ENCODE results near the gene PLA2G2F.

PLA2G2F gene

GRCh38 chr1:20192871-20193411 lies 53.8 kb downstream of the PLA2G2F start:
- no peak for DNase-seq

DNA sequence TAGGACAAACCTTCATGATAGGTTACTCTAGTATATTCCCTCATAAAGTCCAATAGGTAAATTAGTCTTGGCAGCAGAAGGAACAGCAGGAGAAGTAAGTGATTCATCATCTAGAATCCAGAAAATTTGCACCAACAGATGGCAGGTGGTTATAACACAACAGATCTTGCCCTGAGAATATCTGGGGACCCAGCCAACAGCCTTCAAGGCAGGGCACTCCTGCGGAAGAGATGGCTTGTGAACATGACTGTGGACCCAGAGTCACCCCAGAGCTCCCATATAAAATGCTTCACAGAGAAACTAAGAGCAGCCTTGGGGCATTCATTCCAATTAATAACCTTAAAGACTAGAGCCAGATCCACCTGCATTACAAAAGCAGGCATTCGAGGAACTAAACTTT lies 55.1 kb downstream of the PLA2G2F start:
- DNase-seq = no peak

GRCh38 chr1:20194757-20195461 lies 55.8 kb downstream of the PLA2G2F start:
- peak; percentile 7 for DNase-seq

- no peak for DNase-seq
Observed at GRCh38 chr1:20195462-20195780, 56.3 kb downstream of the PLA2G2F start.

DNA sequence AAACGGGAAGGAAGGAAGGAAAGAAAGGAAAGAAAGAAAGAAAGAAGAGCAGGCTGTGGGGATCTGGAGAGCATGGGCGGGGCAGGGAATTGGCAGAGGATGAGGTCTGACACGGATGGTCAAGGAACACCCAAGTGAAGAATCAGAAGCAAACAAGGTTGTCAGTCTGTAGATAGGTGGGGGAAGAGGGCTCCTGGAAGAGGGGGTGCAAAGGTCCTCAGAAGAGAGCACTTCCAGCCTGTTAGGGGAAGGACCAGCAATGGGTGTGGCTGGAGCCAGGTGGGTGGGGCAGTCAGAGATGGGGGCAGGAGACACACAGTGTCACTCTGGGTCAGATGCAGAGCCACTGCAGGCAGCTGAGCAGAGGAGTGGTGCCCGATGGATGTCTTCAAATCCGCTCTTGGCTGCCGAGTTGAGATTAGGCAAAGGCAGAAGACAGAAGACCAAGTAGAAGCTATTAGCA lies 58.2 kb downstream of the PLA2G2F start:
- no peak for DNase-seq

DNA sequence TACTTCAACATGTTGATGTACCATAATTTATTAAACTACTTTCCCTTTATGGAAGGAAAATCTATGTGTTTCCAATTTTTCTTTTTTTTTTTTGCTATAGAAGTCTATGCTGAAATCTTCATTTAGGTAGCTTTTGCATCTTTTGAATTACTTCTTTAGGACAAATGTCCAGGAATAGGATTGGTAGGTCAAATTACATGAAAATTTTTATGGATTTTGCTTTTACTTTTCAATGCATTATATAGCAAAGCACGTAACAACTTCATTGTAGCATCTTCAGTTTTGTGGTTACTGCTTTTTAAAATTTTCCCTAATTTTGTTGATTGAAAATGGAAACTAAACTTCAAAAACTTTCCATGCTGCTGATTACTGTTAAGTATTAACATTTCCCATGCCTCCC lies 59.2 kb downstream of the PLA2G2F start:
- DNase-seq = no peak

GRCh38 chr1:20198918-20199317 lies 59.8 kb downstream of the PLA2G2F start:
- DNase-seq = no peak

DNA sequence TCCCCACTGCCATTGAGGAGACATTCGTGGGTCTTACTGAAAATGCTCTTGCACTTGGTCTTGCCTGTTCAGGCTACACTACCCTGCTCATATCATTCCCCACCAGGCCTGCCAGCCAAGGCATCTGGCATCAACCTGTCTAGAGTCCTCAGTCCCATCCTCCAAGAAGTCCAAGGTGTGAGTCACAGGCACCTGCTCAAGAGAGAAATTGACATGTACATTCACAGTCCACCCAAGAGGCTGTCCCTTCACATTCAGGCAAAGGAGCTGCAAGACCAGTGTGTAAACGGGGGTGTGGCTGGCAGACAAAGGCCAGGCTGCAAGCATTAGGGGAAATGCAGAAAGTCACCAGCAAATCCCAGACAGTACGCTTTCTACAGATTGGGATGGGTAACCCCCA lies 60.3 kb downstream of the PLA2G2F start:
- DNase-seq = no peak

- no peak for DNase-seq
Observed at GRCh38 chr1:20199840-20200239, 60.7 kb downstream of the PLA2G2F start.
